GM12864 (cell line): ENCODE results near the gene PLCH1.

Experiments
- DNase-seq: peaks from one replicate; pipeline ENCODE4 v3.0.0-alpha.2; 2011; ENCODE audit warnings: low read depth
- H3K4me3 ChIP-seq: 2 replicates; pipeline ENCODE4 v1.5.1; 2011; ENCODE audit warnings: mild to moderate bottlenecking, low read depth, low read length, control low read depth
- CTCF ChIP-seq: IDR thresholded peaks from 2 replicates; pipeline ENCODE4 v1.5.1; 2011; ENCODE audit warnings: low read depth, mild to moderate bottlenecking, moderate library complexity, low read length, control low read depth, inconsistent platforms; ENCODE audit errors: missing control alignments

PLCH1 gene

GRCh38 chr3:155553326-155553725, 191.5 kb downstream of the PLCH1 start:
- DNase-seq: no peak
- H3K4me3 ChIP-seq: no peak overlapping the region
- no peak for TF ChIP-seq CTCF

- no peak for TF ChIP-seq CTCF
- no peak overlapping the region for H3K4me3 ChIP-seq
- DNase-seq: no peak
Observed at GRCh38 chr3:155550391-155550790, 194.5 kb downstream of the PLCH1 start.

- no peak overlapping the region for H3K4me3 ChIP-seq
- no peak for TF ChIP-seq CTCF
- DNase-seq: no peak
Observed at GRCh38 chr3:155549087-155549486, 195.8 kb downstream of the PLCH1 start.

DNA sequence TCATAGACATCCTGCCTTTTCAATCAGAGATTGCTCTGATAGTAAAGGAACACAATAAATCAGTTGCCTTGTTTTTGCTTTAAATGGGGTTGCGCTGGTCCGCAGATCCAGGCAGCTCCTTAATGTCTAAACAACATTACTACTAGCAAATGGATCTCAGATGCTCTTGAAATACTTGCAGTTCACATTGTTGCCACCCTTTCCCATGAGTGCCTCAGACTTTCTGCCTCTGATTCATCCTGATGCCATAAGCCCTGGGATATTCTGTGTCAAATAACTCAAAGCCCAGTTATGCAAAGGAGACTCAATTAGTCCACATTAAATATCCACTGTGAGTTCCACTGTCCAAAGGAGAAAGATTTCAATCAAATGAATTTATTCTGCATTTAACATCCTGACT, 196.7 kb downstream of the PLCH1 start:
- no peak overlapping the region for H3K4me3 ChIP-seq
- no peak for DNase-seq
- no peak for TF ChIP-seq CTCF

DNA sequence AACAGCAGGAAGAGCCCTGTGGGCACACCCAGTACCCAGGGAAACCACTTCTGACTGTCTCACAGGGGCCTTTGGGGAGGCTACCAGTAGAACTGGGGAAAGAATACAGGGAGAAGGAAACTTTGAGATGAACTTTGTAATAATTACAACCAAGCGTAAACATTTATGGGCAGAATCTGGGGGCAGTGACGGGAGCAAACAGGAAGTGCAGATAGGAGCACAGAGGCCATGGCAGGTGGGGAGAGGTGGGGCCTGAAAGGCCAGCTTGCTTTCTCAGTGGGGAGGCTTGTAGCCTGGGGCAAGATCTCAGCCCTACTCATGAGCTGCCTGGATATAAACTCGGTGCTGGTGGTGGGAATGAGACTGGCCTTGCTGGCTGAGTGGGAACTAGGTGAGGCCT, 209.8 kb downstream of the PLCH1 start:
- TF ChIP-seq CTCF: no peak
- no peak overlapping the region for H3K4me3 ChIP-seq
- DNase-seq: no peak

DNA sequence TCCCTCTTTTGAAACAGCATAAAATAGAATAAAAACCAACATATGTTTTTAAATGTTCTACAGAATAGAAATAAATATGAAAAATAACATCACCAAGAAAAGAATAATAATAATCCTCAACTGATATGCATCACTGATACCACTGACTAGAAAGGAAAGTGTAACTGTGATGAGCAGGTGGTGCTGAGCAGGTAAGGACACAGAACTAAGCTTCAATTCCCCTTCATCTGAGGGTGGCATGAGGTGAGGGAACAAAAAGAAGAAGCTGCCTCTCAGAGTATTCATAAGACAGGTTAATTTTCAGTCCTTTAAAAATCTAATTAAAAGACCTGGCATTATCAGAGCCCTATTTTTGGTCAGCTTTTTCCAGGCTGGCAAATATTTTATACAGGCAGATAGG, 216.3 kb downstream of the PLCH1 start:
- H3K4me3 ChIP-seq: no peak overlapping the region
- DNase-seq: no peak
- no peak for TF ChIP-seq CTCF

- no peak for DNase-seq
- no peak for TF ChIP-seq CTCF
- no peak overlapping the region for H3K4me3 ChIP-seq
Observed at GRCh38 chr3:155525324-155525833, 219.5 kb downstream of the PLCH1 start.
